HG02970 (cell line): ENCODE results near the gene TRIM46.

Source experiments
- ATAC-seq: cut with Tn5 transposase; IDR thresholded peaks from one replicate; pipeline ENCODE4 v1.9.1; 2021; ENCODE audit warnings: mild to moderate bottlenecking, moderate library complexity, moderate number of reproducible peaks; ENCODE audit not compliant: unreplicated experiment, low FRiP score

TRIM46 gene

DNA sequence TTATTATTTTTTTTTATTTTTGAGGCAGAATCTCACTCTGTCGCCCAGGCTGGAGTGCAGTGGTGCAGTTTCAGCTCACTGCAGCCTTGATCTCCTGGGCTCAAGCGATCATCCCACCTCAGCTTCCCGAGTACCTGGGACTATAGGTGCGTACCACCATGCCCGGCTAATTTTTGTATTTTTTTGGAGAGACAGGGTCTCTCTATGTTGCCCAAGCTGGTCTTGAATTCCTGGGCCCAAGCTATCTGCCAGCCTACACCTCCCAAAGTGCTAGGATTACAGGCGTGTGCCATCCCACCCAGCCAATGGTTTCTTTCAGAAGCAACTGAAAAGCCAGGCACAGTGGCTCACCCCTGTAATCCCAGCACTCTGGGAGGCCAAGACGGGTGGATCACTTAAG, 2.8 kb upstream of the TRIM46 start:
- no peak for ATAC-seq

DNA sequence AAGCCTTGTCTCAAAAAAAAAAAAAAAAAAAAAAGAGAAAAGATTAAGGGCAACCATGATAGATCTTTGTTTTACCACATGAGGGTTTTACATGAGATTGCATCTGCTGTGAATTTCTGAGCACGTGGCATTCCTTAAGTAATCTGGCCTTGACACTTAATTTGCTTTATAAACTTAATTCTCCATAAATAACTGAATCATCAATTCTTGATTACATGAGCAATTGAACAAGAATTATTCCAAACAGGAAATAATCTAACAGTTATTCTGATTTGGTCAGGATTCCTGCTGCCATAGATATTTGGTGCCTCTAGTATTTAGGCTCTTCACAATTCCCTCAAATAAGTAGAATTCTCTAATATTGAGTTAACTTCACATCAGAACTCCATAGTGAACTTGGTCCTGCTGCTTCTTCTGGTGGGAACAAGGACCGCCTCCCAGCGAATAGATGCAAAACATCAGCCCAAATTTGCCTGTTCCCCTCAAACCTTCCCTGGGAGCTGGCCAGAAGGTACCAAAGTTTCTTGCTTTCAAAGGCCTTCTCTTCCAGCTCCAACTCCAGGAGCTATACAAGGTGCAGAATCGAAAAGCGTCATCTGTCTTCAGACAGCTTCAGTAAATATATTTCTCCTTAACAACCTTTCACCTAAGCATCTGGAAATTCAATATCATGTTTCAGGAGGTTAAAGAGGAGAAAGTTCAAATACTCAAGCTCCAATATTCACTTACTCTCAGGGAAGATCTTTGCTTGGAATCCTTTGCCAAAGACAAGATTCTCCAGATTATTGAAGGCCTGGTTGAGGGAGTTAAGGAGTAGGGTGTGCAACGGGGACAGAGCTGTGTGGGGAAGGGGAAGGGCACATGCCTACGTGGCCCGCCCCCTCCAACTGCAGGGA, 1.6 kb upstream of the TRIM46 start:
- no peak for ATAC-seq

DNA sequence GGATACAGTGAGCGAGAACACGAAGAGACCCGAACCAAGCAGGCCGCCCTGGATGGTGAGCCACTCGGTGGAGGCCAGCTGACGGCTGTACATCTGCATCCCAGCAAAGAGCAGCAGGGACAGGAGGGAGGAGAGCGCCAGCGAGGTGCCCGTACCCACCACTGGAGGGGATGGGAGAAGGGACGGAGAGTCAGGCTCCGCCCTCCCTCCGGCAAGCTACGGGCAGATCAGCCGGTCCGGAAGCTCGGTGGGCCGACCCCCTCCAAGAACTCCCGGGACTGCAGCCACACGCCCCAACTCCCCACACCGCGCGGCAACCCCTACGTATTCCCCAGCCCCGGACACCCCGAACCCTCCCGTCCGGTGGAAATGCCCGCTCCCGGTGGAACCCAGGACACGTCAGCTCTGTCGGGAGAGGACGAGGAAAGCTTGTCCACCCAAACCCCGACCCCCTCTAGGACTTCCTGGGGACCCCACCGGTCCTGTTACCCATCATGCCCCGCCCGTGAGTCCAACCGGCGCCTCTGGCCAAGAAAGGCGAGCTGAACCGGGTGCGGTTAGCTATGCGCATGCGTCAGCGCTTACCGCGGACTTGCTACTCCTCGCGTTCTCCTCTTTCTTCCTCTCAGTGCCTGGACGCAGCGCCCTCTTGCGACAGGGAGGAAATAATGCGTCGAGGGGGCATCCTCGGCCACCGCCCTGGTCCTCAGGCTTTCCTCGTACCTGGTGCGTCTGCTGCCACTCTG, 744 bp upstream of the TRIM46 start, which contains the start of gene KRTCAP2:
TSS of gene KRTCAP2 (minus strand) at position 573 of the 746 bp plus-strand sequence. CDS start at position 493, 80 bp downstream.
- ATAC-seq, result peak; percentile 82

DNA sequence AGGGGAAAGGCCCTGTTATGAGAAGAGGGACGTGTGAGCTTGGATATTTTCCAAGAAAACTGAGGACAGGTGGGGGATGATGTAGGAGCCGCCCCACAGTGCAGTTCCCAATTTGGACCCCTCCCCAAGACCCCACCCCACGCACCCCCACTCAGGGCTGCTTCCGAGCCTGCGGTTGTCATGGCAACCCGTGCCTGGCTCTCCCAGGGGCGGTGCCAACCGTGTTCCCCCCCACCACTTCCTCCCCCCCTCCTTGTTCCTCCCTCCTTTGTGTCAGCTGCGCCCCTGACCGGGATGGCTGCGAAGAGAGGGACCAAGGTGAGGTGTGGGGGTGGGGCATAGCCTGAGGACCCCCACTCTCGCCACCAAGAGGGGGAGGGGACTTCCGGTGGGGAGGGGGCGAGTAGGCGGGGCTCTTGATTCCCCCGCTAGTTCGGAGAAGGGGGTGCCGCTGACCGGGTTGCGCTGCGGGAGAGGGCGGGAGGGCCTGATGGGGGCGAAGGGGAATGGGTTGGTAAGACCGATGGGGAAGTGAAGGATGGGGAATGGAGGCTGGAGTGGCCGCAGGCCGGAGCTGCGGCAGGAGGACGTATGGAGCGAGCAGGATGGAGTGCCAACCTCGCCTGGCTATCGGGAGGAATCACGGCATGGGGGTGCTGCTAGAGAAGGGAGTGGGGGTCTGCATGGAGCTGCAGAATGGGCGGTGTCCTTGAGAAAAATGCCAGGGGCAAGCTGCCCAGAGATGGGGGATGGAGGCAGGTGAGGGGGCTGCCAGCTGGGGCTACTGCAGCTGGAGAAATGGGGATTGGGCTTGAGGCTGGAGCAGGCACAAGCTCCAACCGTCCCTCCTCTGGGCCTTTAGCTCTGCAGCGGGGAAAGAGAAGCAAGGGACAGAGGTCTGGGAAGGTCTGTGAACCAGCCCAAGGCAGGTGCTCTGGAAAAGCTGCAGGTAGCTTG, 953 bp downstream of the TRIM46 start:
- ATAC-seq, result no peak

DNA sequence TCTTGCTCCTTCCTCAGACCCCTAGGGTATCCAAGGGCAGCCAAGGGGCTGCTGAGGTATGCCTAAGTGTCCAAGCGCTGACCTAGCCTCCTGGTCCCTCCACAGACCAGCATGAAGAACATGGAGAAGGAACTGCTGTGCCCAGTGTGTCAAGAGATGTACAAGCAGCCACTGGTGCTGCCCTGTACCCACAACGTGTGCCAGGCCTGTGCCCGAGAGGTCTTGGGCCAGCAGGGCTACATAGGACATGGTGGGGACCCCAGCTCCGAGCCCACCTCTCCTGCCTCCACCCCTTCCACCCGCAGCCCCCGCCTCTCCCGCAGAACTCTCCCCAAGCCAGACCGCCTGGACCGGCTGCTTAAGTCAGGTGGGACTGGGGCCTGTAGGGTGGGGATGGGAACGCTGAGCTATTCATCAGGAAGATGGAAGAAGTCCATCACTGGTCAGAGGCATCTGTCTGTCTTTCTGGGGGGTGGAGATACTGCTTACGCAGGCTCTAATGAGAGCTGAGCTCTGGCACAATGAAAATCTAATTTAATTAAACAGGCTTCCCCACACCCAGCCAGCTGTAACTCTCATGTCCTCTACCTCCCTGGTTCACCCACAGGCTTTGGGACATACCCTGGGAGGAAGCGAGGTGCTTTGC, 1.8 kb downstream of the TRIM46 start:
- no peak for ATAC-seq

DNA sequence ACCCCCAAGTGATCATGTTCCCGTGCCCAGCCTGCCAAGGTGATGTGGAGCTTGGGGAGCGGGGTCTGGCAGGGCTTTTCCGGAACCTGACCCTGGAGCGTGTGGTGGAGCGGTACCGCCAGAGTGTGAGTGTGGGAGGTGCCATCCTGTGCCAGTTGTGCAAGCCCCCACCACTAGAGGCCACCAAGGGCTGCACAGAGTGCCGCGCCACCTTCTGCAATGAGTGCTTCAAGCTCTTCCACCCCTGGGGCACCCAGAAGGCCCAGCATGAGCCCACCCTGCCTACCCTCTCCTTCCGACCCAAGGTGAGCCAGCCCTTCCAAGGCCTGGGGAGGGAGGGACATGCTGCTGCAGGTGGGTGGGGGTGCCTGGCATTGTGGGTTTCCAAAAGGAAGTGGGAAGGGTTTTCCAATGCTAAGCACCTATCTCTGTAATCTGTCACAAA, 2.3 kb downstream of the TRIM46 start:
- ATAC-seq, result no peak

DNA sequence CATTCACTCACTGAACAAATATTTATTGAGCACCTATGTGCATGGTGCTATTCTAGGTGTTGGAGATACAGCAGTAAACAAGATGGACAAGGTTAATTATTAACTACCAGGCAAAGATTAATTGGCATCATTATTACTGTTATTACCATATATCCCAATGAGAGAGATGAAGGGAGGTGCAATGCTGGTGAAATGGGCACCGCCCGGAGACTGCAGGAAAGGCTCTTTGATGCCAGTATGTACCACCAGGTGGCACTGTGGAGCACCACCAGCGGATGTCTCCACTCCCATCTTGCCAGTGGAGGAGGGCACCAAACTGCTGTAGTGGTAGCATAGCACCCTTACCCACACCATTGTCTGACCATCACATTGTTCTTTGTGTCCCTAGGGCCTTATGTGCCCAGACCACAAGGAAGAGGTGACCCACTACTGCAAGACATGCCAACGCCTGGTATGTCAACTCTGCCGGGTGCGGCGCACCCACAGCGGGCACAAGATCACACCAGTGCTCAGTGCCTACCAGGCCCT, 3.0 kb downstream of the TRIM46 start:
- ATAC-seq, result no peak

DNA sequence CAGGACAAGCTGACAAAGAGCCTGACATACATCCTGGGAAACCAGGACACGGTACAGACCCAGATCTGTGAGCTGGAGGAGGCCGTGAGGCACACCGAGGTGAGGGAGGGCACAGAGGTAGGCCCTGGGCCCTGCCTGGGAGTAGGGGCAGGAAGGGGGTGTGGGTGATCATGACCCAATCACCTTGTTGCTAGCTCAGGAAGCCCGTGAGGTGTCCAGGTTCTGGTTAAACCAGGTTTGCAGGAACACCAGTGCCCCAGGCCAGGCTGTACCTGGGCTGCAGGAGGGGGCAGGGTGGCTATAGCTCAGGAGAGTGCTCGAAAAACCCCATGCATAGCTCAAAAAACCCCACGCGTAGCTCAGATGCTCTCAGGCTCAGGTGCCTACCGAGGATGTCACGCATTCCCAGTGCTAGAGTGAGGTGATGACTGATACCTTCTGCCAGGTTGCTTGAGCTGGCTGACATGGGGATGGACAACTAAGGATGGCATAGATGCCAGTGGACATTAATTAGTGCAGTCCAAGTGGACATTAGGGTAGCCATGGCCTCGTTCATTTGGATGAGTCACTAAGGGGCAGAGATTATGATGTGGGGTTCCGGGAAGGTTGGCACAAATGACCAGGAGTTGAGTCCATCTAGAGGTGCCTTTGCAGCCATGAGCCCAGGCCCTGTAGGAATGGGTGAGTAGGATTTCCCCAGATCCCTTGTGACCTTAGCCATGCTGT, 3.7 kb downstream of the TRIM46 start:
- no peak for ATAC-seq

DNA sequence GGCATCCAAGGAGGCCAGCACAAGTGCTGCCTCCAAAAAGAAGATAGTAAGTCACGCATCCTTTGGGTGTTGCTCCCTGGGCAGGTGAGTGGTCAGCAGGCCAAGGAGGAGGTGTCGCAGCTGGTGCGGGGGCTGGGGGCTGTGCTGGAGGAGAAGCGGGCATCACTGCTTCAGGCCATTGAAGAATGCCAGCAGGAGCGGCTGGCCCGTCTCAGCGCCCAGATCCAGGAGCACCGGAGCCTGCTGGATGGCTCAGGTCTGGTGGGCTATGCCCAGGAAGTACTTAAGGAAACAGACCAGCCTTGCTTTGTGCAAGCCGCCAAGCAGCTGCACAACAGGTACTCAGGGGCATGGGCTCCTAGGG, 4.3 kb downstream of the TRIM46 start:
- no peak for ATAC-seq

DNA sequence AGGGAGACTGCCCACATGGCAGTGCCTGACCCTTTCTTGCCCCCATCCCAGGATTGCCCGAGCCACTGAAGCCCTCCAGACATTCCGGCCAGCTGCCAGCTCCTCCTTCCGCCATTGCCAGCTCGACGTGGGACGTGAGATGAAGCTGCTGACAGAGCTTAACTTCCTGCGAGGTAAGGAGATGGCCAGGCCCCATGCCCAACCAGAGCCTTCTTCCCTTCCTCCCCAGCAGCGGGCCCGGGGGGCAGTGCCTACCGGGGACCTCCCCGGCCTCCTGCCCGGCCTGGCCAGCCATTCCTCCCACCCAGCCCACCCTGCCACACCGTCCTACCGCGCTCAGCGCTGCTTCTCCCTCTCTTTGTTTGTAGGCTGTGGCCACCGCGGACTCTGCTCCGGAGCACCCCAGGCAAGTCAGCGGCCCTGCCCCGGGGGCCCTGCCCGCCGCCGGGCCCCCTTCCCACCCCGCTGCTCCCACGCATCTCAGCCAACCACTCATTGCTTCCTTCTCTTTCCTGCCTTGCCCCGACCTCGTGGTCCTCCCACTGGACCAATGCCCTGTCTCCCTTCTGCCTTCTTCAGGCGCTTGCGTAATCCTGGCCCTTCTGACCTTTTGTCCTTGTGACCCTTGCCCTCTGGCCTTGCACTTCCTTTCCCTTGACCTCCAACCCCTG, 4.9 kb downstream of the TRIM46 start:
- ATAC-seq, result no peak

DNA sequence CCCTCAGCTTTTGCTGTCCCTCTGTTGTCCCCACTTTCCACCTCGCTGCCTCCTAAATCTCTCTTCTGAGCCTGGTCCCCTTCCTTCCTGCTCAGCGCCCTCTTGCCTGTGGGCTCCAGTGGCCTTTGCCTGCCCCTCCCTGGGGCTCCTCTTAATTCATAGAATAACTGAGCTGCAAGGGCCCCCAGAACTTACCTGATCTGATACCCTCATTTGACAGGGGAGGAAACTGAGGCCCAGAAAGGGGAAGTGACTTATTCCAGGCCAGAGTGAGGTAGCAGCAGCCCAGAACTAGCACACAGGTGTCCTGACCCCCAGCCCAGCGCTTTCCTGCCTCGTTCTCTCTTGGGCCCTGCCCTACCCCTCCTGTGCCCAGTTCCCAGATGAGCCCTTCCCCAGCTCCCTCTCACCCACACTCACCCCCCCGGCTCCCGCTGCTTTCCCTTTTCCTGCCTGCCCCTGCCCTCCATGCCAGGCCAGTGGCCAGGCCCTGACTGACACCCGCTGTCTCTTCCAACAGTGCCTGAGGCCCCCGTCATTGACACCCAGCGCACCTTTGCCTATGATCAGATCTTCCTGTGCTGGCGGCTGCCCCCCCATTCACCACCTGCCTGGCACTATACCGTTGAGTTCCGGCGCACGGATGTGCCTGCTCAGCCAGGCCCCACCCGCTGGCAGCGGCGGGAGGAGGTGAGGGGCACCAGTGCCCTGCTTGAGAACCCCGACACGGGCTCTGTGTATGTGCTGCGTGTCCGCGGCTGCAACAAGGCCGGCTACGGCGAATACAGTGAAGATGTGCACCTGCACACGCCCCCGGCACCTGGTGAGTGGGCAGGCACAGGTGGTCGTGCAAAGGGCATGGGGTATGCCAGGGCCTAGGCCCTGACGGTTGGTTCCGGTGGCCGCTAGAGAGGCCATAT, 5.7 kb downstream of the TRIM46 start:
- ATAC-seq, result no peak

DNA sequence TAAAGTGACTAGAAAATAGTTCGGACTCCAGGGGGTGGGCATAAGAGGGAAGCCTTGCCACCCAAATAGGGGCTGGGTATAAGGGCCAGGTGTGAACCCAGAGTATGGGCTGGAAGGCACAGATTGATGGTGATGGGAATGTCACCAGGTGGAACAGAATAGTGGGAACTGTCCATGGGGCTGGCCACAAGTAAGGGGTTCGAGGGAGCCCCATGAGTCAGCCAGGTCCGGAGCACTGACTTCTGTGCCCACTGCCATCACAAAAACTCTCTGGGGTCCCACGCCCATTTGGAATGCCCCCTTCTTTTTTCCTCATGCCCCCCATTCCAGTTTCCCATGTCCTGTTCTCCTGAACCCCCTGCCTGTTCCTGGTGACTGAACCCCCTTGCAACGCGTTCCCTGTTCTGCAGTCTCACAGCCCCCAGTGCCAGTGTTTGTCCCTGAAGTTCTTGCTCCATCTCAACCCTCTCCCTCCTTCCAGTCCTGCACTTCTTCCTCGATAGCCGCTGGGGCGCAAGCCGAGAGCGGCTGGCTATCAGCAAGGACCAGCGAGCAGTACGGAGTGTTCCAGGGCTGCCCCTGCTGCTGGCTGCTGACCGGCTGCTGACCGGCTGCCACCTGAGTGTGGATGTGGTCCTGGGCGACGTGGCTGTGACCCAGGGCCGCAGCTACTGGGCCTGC, 7.9 kb downstream of the TRIM46 start:
- ATAC-seq, result no peak

DNA sequence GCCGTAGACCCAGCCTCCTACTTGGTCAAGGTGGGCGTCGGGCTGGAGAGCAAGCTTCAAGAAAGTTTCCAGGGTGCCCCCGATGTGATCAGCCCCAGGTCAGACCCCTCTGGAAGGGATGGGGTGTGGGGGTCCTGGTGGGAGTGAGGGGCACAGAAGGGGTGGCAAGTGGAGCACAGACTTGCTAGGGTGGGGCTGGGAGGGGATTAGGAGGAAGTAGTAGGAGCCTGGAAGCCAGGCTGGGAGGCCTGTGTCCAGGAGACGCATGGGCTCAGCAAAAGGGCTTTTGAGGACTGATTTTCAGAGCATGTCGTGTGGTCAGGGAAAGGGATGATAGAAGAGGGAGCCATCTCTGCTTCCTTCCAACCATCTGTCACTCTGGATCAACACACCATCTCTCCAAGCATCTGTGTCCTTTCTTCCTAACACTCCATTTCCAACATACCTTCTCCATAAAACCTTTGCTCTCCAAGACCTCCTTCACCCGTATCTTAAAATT, 8.5 kb downstream of the TRIM46 start:
- ATAC-seq, result no peak

DNA sequence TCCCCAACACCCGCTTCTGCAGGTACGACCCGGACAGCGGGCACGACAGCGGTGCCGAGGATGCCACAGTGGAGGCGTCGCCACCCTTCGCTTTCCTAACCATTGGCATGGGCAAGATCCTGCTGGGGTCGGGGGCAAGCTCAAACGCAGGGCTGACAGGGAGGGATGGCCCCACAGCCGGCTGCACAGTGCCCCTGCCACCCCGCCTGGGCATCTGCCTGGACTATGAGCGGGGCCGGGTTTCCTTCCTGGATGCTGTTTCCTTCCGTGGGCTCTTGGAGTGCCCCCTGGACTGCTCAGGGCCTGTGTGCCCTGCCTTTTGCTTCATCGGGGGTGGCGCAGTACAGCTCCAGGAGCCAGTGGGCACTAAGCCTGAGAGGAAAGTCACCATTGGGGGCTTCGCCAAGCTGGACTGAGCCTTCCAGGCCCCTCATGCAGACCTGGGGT, 10.1 kb downstream of the TRIM46 start:
- no peak for ATAC-seq

DNA sequence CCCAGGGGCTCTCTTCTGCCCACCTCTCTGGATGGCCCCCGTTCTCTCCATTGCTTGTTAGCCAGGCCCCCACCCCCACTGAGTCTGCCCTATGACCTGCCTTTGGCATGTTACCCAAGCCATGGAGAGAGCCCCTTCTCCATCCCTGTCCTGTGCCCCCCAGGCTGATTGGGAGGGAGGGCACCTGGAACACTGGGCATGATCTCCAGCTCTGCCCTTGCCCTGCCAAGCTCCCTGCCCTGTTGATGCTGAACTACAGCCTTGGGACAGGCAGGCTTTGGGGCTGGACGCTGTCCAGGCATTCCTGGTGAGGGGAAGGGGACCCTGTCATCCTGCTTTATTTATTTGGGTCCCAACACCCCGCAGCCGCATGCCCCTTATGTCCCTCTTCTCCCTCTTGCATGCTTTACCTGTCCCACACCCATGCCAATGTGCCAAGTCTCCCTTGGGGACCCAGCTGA, 10.7 kb downstream of the TRIM46 start:
- no peak for ATAC-seq
